ENCODE results near the gene NR5A1. TPM values are rescaled to one million over a fixed set of nuclear protein-coding genes. Genes with fewer than 3 reads are reported as not detected.

The NR5A1 gene
- total RNA-seq, 1 experiment from 2014 or later, result 0.09 TPM

DNA sequence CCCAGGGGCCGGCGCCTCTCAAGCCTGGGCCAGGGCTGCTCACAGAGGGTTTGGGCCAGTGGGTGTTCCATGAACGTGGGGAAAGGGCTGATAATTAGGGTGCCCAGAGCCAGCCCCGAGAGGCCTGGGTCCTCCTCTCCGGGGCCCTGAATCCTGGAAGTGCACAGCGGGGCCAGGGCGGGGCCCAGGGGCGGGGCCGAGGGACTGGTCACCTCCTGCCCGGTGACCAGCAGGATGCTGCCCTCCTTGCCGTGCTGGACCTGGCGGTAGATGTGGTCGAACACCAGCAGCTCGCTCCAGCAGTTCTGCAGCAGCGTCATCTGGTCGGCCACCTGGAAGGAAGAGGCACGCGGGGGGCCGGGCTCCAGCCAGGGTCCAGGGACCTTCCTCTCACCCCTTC, 14.4 kb downstream of the NR5A1 start:
- no peaks in the 10 kb centered on the region for H3K36me3 ChIP-seq (ENCODE audit: control insufficient read depth, insufficient read depth, low read length)
- CTCF ChIA-PET, result interaction anchor here (0.7 kb wide), 1 partner anchor 55 kb away, joined by 7 read pairs; no protein-coding TSS in a partner anchor
- H3K9me3 ChIP-seq, result no peaks in the 10 kb centered on the region
- H3K4me1 Mint-ChIP-seq (ENCODE audit: low read depth, unreplicated experiment), result no peaks in the 10 kb centered on the region
- H3K27me3 Mint-ChIP-seq (ENCODE audit: insufficient read depth, unreplicated experiment), result peaks cover 8% of the 10 kb centered on the region
- no peaks in the 10 kb centered on the region for H3K4me1 ChIP-seq
- no peaks in the 10 kb centered on the region for H3K9me3 Mint-ChIP-seq (ENCODE audit: unreplicated experiment)
- H3K27me3 ChIP-seq (replicated peaks; ENCODE audit: control insufficient read depth, insufficient read depth, low read length), result no peaks in the 10 kb centered on the region; the same call in 1 of the 2 replicates
- no peak overlapping the region for H3K27ac Mint-ChIP-seq (ENCODE audit: unreplicated experiment)
- POLR2A ChIA-PET, result no interaction called here
- H3K4me3 ChIP-seq (ENCODE audit: low read depth, low read length), result no peak overlapping the region
- no TSS peak for BruUV-seq (replicated peaks)
- no peak for TF ChIP-seq CTCF (IDR thresholded peaks at IDR 0.05; ENCODE audit: insufficient read depth in 1 of 2, low read depth in 1 of 2, low read length in 1 of 2, severe bottlenecking in 1 of 2, unreplicated experiment in 1 of 2)
- H3K4me3 Mint-ChIP-seq (ENCODE audit: unreplicated experiment), result no peak overlapping the region
- H3K36me3 Mint-ChIP-seq (ENCODE audit: insufficient read depth, unreplicated experiment), result no peaks in the 10 kb centered on the region
- no peak for DNase-seq
- intact Hi-C loops (cut with micrococcal nuclease; ENCODE audit: unreplicated experiment), result no loop called here

DNA sequence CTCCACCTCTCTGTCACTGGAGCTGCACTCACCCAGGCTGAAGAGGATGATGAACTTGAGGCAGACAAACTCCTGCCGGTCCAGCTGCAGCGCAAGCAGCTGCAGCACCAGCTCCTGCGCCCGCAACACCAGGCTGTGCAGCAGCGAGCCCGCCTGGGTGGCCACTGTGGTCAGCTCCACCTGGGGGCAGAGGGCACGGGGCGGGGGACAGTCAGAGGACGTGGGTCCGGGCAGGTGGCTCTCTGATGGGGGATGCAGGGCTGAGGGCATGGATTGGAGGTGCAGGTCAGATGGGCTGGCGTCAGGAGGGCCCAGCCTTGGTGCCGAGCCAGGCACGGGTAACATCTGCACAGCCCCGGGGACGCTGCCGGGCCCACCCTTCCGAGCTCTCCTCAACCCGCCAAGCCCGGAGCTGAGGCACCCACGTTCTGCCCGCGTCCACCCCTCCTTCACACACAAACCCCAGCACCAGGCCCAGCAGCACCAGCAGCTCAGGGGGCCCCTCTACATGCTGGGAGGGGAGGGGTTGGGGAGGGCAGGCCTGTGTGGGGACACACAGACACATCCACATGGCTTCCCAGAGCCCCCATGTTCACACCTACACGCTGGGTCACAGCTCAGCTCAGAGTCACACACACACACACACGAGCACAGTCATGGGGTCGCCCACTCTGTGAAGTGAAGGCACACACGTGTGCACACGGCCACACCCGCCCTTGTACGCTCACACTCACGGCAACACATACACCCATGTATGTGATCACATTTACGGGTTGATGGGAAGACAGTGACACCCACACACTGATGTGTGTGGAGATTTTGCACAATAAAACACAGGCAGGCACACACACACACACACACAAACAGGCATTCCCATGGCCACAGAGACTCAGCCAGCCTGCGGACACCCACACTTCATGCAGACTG, 15.9 kb downstream of the NR5A1 start:
- Histone ChIP-seq H3K9me3 (no peaks in the 10 kb centered on the region), H3K4me3 (ENCODE audit: low read depth, low read length) (no peak overlapping the region), H3K4me1 (no peaks in the 10 kb centered on the region), H3K27me3 (replicated peaks; ENCODE audit: control insufficient read depth, insufficient read depth, low read length) (no peaks in the 10 kb centered on the region; the same call in 1 of the 2 replicates), H3K36me3 (ENCODE audit: control insufficient read depth, insufficient read depth, low read length) (no peaks in the 10 kb centered on the region)
- BruUV-seq (replicated peaks), result no TSS peak
- Mint-ChIP-seq H3K4me3 (ENCODE audit: unreplicated experiment) (no peak overlapping the region), H3K4me1 (ENCODE audit: low read depth, unreplicated experiment) (no peaks in the 10 kb centered on the region), H3K27me3 (ENCODE audit: insufficient read depth, unreplicated experiment) (peaks cover 8% of the 10 kb centered on the region), H3K9me3 (ENCODE audit: unreplicated experiment) (no peaks in the 10 kb centered on the region), H3K27ac (ENCODE audit: unreplicated experiment) (no peak overlapping the region), H3K36me3 (ENCODE audit: insufficient read depth, unreplicated experiment) (no peaks in the 10 kb centered on the region)
- DNase-seq, result no peak
- TF ChIP-seq CTCF (IDR thresholded peaks at IDR 0.05; ENCODE audit: insufficient read depth in 1 of 2, low read depth in 1 of 2, low read length in 1 of 2, severe bottlenecking in 1 of 2, unreplicated experiment in 1 of 2), result no peak
- ChIA-PET POLR2A (no interaction called here), CTCF (interaction anchor here (0.6 kb wide), 1 partner anchor 13 kb away, joined by 4 read pairs; no protein-coding TSS in a partner anchor)
- intact Hi-C loops (cut with micrococcal nuclease; ENCODE audit: unreplicated experiment), result no loop called here

DNA sequence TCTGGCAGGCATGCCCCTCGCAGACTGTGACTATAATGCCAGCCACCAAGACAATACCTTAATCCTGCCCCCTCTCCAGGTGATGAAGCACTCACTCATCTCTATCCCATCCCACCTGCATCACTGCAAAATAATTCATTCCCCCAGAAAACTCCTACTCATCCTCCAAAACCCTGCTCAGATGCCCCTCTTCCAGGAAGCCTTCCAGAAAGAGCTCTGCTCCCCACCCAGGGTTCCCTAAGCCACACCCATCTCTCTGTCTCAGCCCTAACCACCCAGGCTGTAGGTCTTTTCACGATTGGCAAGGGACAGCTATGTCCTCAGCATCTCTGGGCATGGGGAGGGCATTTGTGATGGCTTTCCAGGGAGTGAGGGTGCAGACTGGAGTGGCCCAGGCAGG, 17.2 kb downstream of the NR5A1 start:
- Mint-ChIP-seq H3K27me3 (ENCODE audit: insufficient read depth, unreplicated experiment) (peaks cover 10% of the 10 kb centered on the region), H3K36me3 (ENCODE audit: insufficient read depth, unreplicated experiment) (no peaks in the 10 kb centered on the region), H3K4me1 (ENCODE audit: low read depth, unreplicated experiment) (no peaks in the 10 kb centered on the region), H3K9me3 (ENCODE audit: unreplicated experiment) (no peaks in the 10 kb centered on the region), H3K4me3 (ENCODE audit: unreplicated experiment) (no peak overlapping the region), H3K27ac (ENCODE audit: unreplicated experiment) (no peak overlapping the region)
- no TSS peak for BruUV-seq (replicated peaks)
- no peaks in the 10 kb centered on the region for H3K4me1 ChIP-seq
- H3K36me3 ChIP-seq (ENCODE audit: control insufficient read depth, insufficient read depth, low read length), result no peaks in the 10 kb centered on the region
- H3K4me3 ChIP-seq (ENCODE audit: low read depth, low read length), result no peak overlapping the region
- intact Hi-C loops (cut with micrococcal nuclease; ENCODE audit: unreplicated experiment), result no loop called here
- H3K9me3 ChIP-seq, result no peaks in the 10 kb centered on the region
- ChIA-PET CTCF (no interaction called here), POLR2A (no interaction called here)
- no peak for DNase-seq
- no peak for TF ChIP-seq CTCF (IDR thresholded peaks at IDR 0.05; ENCODE audit: insufficient read depth in 1 of 2, low read depth in 1 of 2, low read length in 1 of 2, severe bottlenecking in 1 of 2, unreplicated experiment in 1 of 2)
- no peaks in the 10 kb centered on the region; the same call in 1 of the 2 replicates for H3K27me3 ChIP-seq (replicated peaks; ENCODE audit: control insufficient read depth, insufficient read depth, low read length)

All from Caco-2 (cell line).